Astrocyte (in vitro differentiated cells and primary cell): ENCODE data around the gene OR1L8. TPM values are rescaled to one million over a fixed set of nuclear protein-coding genes. Genes with fewer than 3 reads are reported as not detected.

Experiments
- DNase-seq: peaks from one replicate; pipeline ENCODE4 v3.0.0-alpha.2; 2010; ENCODE audit warnings: low read depth
- FAIRE-seq: peaks from 2 replicates; lab custom pipeline; 2011; peaks lifted over from hg19 to GRCh38; lab: Jason Lieb, UNC
- H2AFZ ChIP-seq: 2 replicates; pipeline ENCODE4 v1.6.0; 2012; ENCODE audit warnings: low read depth, low read length, inconsistent platforms
- H3K27ac ChIP-seq: 2 replicates; pipeline ENCODE4 v1.5.1; 2011; ENCODE audit warnings: low read depth, low read length, inconsistent platforms
- H3K27me3 ChIP-seq: 2 replicates; pipeline ENCODE4 v1.6.0; 2011; ENCODE audit warnings: low read length, inconsistent platforms; ENCODE audit not compliant: insufficient read depth
- H3K36me3 ChIP-seq: 2 replicates; pipeline ENCODE4 v1.5.1; 2011; ENCODE audit warnings: low read length, inconsistent platforms; ENCODE audit not compliant: insufficient read depth
- H3K4me1 ChIP-seq: 2 replicates; pipeline ENCODE4 v1.5.1; 2011; ENCODE audit warnings: low read length, inconsistent platforms; ENCODE audit not compliant: insufficient read depth
- H3K4me2 ChIP-seq: 2 replicates; pipeline ENCODE4 v1.6.0; 2012; ENCODE audit warnings: low read length, inconsistent platforms
- H3K4me3 ChIP-seq: 2 replicates; pipeline ENCODE4 v1.5.1; 2011; ENCODE audit warnings: low read depth, mild to moderate bottlenecking, low read length, inconsistent platforms; ENCODE audit not compliant: insufficient read depth
- H3K79me2 ChIP-seq: 2 replicates; pipeline ENCODE4 v1.6.0; 2012; ENCODE audit warnings: mild to moderate bottlenecking, low read length, inconsistent platforms; ENCODE audit not compliant: insufficient read depth
- H3K9ac ChIP-seq: 2 replicates; pipeline ENCODE4 v1.6.0; 2012; ENCODE audit warnings: mild to moderate bottlenecking, low read length, inconsistent platforms
- H3K9me3 ChIP-seq: 2 replicates; pipeline ENCODE4 v1.5.1; 2012; ENCODE audit warnings: low read depth, mild to moderate bottlenecking, low read length, inconsistent platforms; ENCODE audit not compliant: insufficient read depth
- H4K20me1 ChIP-seq: 2 replicates; pipeline ENCODE4 v1.6.0; 2012; ENCODE audit warnings: low read length, inconsistent platforms; ENCODE audit not compliant: insufficient read depth
- H3K27ac Mint-ChIP-seq: one replicate; pipeline ENCODE4 v1.8.0; 2021; ENCODE audit warnings: mild to moderate bottlenecking, mixed read lengths; ENCODE audit not compliant: unreplicated experiment
- H3K27me3 Mint-ChIP-seq: one replicate; pipeline ENCODE4 v1.8.0; 2021; ENCODE audit warnings: low read depth, mixed read lengths; ENCODE audit not compliant: unreplicated experiment
- H3K36me3 Mint-ChIP-seq: one replicate; pipeline ENCODE4 v1.8.0; 2021; ENCODE audit warnings: low read depth, mixed read lengths; ENCODE audit not compliant: unreplicated experiment
- H3K4me1 Mint-ChIP-seq: one replicate; pipeline ENCODE4 v1.8.0; 2021; ENCODE audit warnings: low read depth, mixed read lengths; ENCODE audit not compliant: unreplicated experiment
- H3K4me3 Mint-ChIP-seq: one replicate; pipeline ENCODE4 v1.8.0; 2021; ENCODE audit warnings: mild to moderate bottlenecking, moderate library complexity, mixed read lengths; ENCODE audit not compliant: unreplicated experiment
- H3K9me3 Mint-ChIP-seq: one replicate; pipeline ENCODE4 v1.8.0; 2021; ENCODE audit warnings: mild to moderate bottlenecking, mixed read lengths; ENCODE audit not compliant: unreplicated experiment
- CTCF ChIP-seq: IDR thresholded peaks from 2 replicates; pipeline ENCODE4 v1.5.1; 2011; ENCODE audit warnings: low read depth, mild to moderate bottlenecking, inconsistent platforms, low read length, moderate library complexity; ENCODE audit not compliant: insufficient read depth
- EZH2 ChIP-seq: IDR thresholded peaks from 2 replicates; pipeline ENCODE4 v1.6.1; 2012; ENCODE audit warnings: mild to moderate bottlenecking, low read length, inconsistent platforms; ENCODE audit not compliant: insufficient read depth
- total RNA-seq: library from RNA; stranded (reverse); gene quantifications from 2 replicates; pipeline ENCODE4 v1.2.1, GENCODE V29; 2021

OR1L8 gene
- total RNA-seq, 1 donor from 2014 or later = not detected

- Mint-ChIP-seq H3K36me3 (no peaks in the 10 kb centered on the region), H3K27me3 (peaks cover 9% of the 10 kb centered on the region), H3K4me1 (no peaks in the 10 kb centered on the region), H3K9me3 (no peaks in the 10 kb centered on the region), H3K27ac (no peak within 1 kb of the TSS), H3K4me3 (no peak within 1 kb of the TSS)
- no peak for DNase-seq
- FAIRE-seq = no peak
- H3K79me2 ChIP-seq = no peaks in the 10 kb centered on the region
- H4K20me1 ChIP-seq = no peaks in the 10 kb centered on the region
- H2AFZ ChIP-seq = no peak within 1 kb of the TSS
- H3K4me3 ChIP-seq = no peak within 1 kb of the TSS
- TF ChIP-seq CTCF (no peak), EZH2 (no peak)
- no peak within 1 kb of the TSS for H3K4me2 ChIP-seq
- no peak within 1 kb of the TSS for H3K27ac ChIP-seq
- H3K27me3 ChIP-seq = no peaks in the 10 kb centered on the region
- H3K9me3 ChIP-seq = no peaks in the 10 kb centered on the region
- H3K36me3 ChIP-seq = no peaks in the 10 kb centered on the region
- no peak within 1 kb of the TSS for H3K9ac ChIP-seq
- H3K4me1 ChIP-seq = no peaks in the 10 kb centered on the region
Observed at GRCh38 chr9:122518841-122519240, 64.3 kb downstream of the OR1L8 start, which contains the start of gene OR1J4. OR1J4 (plus strand) TSS chr9:122519141; CDS start chr9:122519141, 0 bp downstream.

DNA sequence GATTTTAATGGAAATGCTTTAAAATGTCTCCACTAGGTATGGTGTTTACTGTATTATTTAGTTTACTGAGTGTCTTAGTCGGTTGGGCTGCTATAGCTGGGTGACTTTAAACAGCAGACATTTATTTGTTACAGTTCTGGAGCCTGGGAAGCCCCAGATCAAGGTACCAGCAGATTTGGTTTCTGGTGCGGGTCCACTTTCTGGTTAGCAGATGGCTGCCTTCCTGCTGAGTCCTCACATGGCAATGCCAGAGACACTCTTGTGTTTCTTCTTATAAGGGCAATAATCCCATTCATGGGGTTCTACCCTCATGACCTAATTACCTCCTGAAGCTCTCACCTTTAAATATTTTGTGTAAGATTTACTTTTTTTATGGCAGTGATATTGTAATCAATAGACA lies 65.0 kb downstream of the OR1L8 start:
- no peaks in the 10 kb centered on the region for H3K79me2 ChIP-seq
- no peak overlapping the region for H3K27ac Mint-ChIP-seq
- TF ChIP-seq EZH2 = no peak
- DNase-seq (no peak), FAIRE-seq (no peak)
- H3K4me2 ChIP-seq = no peak overlapping the region
- no peak overlapping the region for H2AFZ ChIP-seq
- H3K4me1 ChIP-seq = no peaks in the 10 kb centered on the region
- H3K9me3 ChIP-seq = no peaks in the 10 kb centered on the region
- H3K27ac ChIP-seq = no peak overlapping the region
- H3K4me3 Mint-ChIP-seq = no peak overlapping the region
- no peaks in the 10 kb centered on the region for H4K20me1 ChIP-seq
- no peaks in the 10 kb centered on the region for H3K9me3 Mint-ChIP-seq
- H3K27me3 Mint-ChIP-seq = peaks cover 9% of the 10 kb centered on the region
- no peaks in the 10 kb centered on the region for H3K36me3 Mint-ChIP-seq
- no peak overlapping the region for H3K9ac ChIP-seq
- no peaks in the 10 kb centered on the region for H3K36me3 ChIP-seq
- H3K27me3 ChIP-seq = no peaks in the 10 kb centered on the region
- H3K4me1 Mint-ChIP-seq = no peaks in the 10 kb centered on the region
- no peak overlapping the region for H3K4me3 ChIP-seq

Other genes starting within 250 kb of the OR1L8 start
- gene PTGS1, start 212.4 kb downstream of the OR1L8 start, total RNA-seq = 0.23 and 0.41 TPM in 2 replicates
- gene OR1J1, start 105.5 kb downstream of the OR1L8 start, total RNA-seq = not detected in 2 replicates
- gene OR1J2, start 72.6 kb downstream of the OR1L8 start, total RNA-seq = not detected in 2 replicates
- gene OR1J4, start 64.2 kb downstream of the OR1L8 start, total RNA-seq = not detected in 2 replicates
- gene OR1N1, start 56.1 kb downstream of the OR1L8 start, total RNA-seq = not detected in 2 replicates
- not detected in 2 replicates for gene OR1N2, start 30.3 kb downstream of the OR1L8 start, total RNA-seq
- not detected in 2 replicates for gene OR1Q1, start 31.4 kb upstream of the OR1L8 start, total RNA-seq
- not detected in 2 replicates for gene OR1B1, start 74.2 kb upstream of the OR1L8 start, total RNA-seq
- gene OR1L1, start 78.3 kb upstream of the OR1L8 start, total RNA-seq = not detected in 2 replicates
- gene OR1L3, start 91.7 kb upstream of the OR1L8 start, total RNA-seq = not detected in 2 replicates
- gene OR1L4, start 140.6 kb upstream of the OR1L8 start, total RNA-seq = not detected in 2 replicates
- gene OR1L6, start 158.9 kb upstream of the OR1L8 start, total RNA-seq = not detected in 2 replicates
- not detected in 2 replicates for gene OR5C1, start 205.5 kb upstream of the OR1L8 start, total RNA-seq
- not detected in 2 replicates for gene OR1K1, start 216.7 kb upstream of the OR1L8 start, total RNA-seq
- gene PDCL, start 245.2 kb upstream of the OR1L8 start, total RNA-seq = 21.5 and 23.9 TPM in 2 replicates